Jurkat, Clone E6-1 (cell line): ENCODE measurements around the gene IL5.

ENCODE experiments used
- DNase-seq: peaks from one replicate; pipeline ENCODE4 v3.0.0-alpha.2; 2011; ENCODE audit warnings: low read depth, low spot score
- H3K4me3 ChIP-seq: 2 replicates; pipeline ENCODE4 v1.5.1; 2011; ENCODE audit warnings: mild to moderate bottlenecking, low read length, control low read depth, moderate library complexity

IL5 gene

GRCh38 chr5:132500931-132501628, 42.2 kb downstream of the IL5 start:
- H3K4me3 ChIP-seq, result no peak overlapping the region
- DNase-seq, result peak; percentile 76

GRCh38 chr5:132500244-132500930, 42.9 kb downstream of the IL5 start:
- DNase-seq, result no peak
- H3K4me3 ChIP-seq, result no peak overlapping the region

GRCh38 chr5:132499440-132500243, 43.7 kb downstream of the IL5 start:
- DNase-seq, result no peak
- H3K4me3 ChIP-seq, result no peak overlapping the region

- no peak for DNase-seq
- H3K4me3 ChIP-seq, result no peak overlapping the region
Measured at GRCh38 chr5:132498686-132499271, 44.5 kb downstream of the IL5 start.

GRCh38 chr5:132498152-132498551, 45.2 kb downstream of the IL5 start:
- no peak overlapping the region for H3K4me3 ChIP-seq
- DNase-seq, result no peak

- peak overlapping the region; percentile 90 for H3K4me3 ChIP-seq
- DNase-seq, result no peak
Measured at GRCh38 chr5:132497488-132497997, 45.8 kb downstream of the IL5 start.

GRCh38 chr5:132496631-132497487, 46.5 kb downstream of the IL5 start:
- H3K4me3 ChIP-seq, result peak overlapping the region; percentile 90
- DNase-seq, result no peak

GRCh38 chr5:132496191-132496630, 47.1 kb downstream of the IL5 start:
- DNase-seq, result peak; percentile 86
- H3K4me3 ChIP-seq, result peak overlapping the region; percentile 90

- H3K4me3 ChIP-seq, result peak overlapping the region; percentile 90
- no peak for DNase-seq
Measured at GRCh38 chr5:132495667-132496190, 47.6 kb downstream of the IL5 start.

- DNase-seq, result no peak
- no peak overlapping the region for H3K4me3 ChIP-seq
Measured at GRCh38 chr5:132493821-132494220, 49.5 kb downstream of the IL5 start.

- no peak for DNase-seq
- H3K4me3 ChIP-seq, result no peak overlapping the region
Measured at GRCh38 chr5:132493241-132493640, 50.1 kb downstream of the IL5 start.

GRCh38 chr5:132492386-132493125, 50.8 kb downstream of the IL5 start:
- H3K4me3 ChIP-seq, result no peak overlapping the region
- no peak for DNase-seq
